HG03280 (cell line): Measurements from ENCODE around the gene CCDC57.
A peak's percentile ranks its signal among the peaks of the same experiment; 100 is the strongest.
"Not testable (repeated sequence)": the region's sequence is repeated elsewhere in the genome, so short reads cannot be mapped to it uniquely, and the experiment has no call there.

ENCODE experiments used
- ATAC-seq: cut with Tn5 transposase; IDR thresholded peaks from one replicate; pipeline ENCODE4 v1.9.1; 2021; ENCODE audit warnings: mild to moderate bottlenecking, moderate library complexity; ENCODE audit not compliant: unreplicated experiment

The CCDC57 gene

GRCh38 chr17:82212331-82213250 lies at the start of gene CCDC57:
Gene CCDC57, minus strand, starts transcription at chr17:82212842. Its CDS starts 10,898 bp downstream, at chr17:82201944.
- peak; percentile 67 for ATAC-seq

GRCh38 chr17:82262344-82262743 lies 49.7 kb upstream of the CCDC57 start:
- no peak for ATAC-seq

- ATAC-seq: not testable (repeated sequence)
These were observed 47.6 kb upstream of the CCDC57 start for GRCh38 chr17:82259972-82260961.

- ATAC-seq: no peak
These were observed 45.9 kb upstream of the CCDC57 start for GRCh38 chr17:82258555-82258954.

GRCh38 chr17:82257473-82257872 lies 44.8 kb upstream of the CCDC57 start:
- ATAC-seq: no peak

GRCh38 chr17:82256242-82256885 lies 43.7 kb upstream of the CCDC57 start:
- ATAC-seq: no peak

GRCh38 chr17:82255402-82255972 lies 42.8 kb upstream of the CCDC57 start:
- no peak for ATAC-seq

- ATAC-seq: not testable (repeated sequence)
These were observed 42.1 kb upstream of the CCDC57 start for GRCh38 chr17:82254746-82255145.

- ATAC-seq: not testable (repeated sequence)
These were observed 41.5 kb upstream of the CCDC57 start for GRCh38 chr17:82254096-82254495.

- ATAC-seq: no peak
These were observed 40.5 kb upstream of the CCDC57 start for GRCh38 chr17:82253179-82253544.

- no peak for ATAC-seq
These were observed 40.0 kb upstream of the CCDC57 start for GRCh38 chr17:82252511-82253178.

- no peak for ATAC-seq
These were observed 38.3 kb upstream of the CCDC57 start for GRCh38 chr17:82250868-82251500.

- ATAC-seq: no peak
These were observed 37.4 kb upstream of the CCDC57 start for GRCh38 chr17:82249896-82250581.

- no peak for ATAC-seq
These were observed 36.4 kb upstream of the CCDC57 start for GRCh38 chr17:82248815-82249674.

- ATAC-seq: no peak
These were observed 35.4 kb upstream of the CCDC57 start for GRCh38 chr17:82247856-82248671.

- ATAC-seq: no peak
These were observed 34.7 kb upstream of the CCDC57 start for GRCh38 chr17:82247182-82247823.
